Measurements from ENCODE around the gene C17orf113.

GRCh38 chr17:42031584-42031983, 18.8 kb downstream of the C17orf113 start:
- TF ChIP-seq POLR2A (IDR thresholded peaks at IDR 0.05) (no peak), CTCF (IDR thresholded peaks at IDR 0.05) (no peak)
